ENCODE data around the gene DAPK1.

DNA sequence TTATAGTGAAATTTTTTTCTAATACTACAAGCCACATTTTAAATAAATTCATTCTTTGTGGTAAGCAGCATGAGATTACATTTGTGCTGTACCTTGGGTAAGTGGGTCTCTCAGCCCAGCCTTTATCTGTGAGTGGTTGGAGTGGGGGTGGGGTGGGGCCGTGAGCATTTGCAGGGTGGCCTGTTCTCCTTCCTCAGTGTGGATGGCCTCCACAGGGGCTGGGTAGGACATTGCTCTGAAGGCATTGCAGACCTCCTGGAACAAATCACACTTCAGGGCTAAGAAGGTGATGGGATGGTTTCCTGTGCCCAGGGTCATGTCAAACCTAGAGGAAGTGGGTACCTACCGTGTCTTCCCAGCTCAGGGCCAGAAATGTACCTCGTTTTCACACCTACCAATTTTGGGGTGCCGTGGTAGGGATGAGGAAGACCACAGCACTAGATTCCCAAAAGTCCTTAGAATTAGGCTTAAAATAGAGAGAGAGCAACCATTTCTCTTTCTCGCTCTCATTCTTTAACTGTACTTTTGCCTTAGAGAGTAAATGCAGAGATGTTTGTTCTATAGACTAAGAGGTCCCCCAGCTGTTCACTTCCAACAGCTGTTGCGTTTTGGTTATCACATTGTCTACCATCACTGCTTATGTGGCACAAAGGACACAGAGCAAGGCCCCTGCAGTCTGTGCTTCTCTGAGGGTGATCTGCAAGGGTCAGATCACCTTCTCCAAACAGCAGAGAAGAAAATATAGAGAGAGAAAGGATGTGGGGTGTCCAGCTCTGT lies 144.9 kb downstream of the DAPK1 start:
- TF ChIP-seq CTCF (IDR thresholded peaks at IDR 0.05) (no peak), ZFX (IDR thresholded peaks at IDR 0.05; ENCODE audit: borderline replicate concordance) (no peak)

All from 22Rv1 (cell line).